Hypothalamus (tissue), 51 donors: ENCODE measurements around the gene LRATD1.

Source experiments
- DNase-seq, 51 donors: peaks; one replicate each; lab custom pipeline; 2025; lab: John Stamatoyannopoulos, UW

The LRATD1 gene

DNA sequence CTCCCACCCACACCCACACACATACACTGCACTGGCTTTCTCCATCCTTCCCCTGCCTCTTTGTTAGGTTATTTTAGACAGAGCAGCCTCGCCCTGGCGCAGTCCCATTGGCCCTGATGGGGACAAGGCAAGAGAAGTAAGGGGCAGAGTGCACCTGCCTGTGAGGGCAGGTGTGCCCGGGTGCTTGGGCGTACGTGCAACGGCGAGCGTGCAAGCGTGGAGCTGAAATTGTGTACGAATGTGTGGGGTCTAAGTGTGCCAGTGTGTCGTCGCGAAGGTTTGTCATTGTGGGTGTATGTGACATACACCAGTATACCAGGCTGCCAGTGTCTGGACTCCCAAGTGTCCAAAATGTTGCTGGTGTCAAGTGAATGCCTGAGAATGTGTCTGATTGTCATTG lies 544 bp downstream of the LRATD1 start:
- peak in 5 of 51 donors; percentile 2 to 35 (median 21) for DNase-seq

DNA sequence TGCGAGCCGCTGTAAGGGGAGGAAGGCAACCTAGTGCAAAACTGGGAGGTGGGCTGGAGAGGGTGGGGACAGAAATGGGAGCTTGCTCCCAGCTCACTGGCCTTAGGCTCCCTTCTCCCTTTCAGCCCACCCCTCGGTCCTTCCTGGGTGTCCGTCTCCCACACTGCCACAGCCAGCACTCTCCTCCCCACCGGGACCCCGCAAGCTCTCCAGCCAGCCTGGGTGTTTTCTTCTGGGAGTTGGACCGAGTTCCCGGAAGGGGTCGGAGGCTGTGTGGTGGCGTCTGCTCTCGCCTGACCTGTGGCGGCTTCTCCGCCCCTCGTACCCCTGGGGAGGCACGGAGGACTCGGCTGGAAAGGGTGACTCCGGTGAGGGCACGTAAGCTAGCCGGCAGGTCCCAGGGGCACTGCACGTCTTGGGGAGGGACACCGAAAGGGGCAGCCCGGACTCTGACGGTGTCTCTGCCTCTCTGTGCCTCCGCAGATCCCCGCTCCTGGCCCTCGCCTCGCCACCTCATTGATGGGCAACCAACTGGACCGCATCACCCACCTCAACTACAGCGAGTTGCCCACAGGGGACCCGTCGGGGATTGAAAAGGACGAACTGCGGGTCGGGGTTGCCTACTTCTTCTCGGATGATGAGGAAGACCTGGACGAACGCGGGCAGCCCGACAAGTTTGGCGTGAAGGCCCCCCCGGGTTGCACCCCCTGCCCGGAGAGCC lies 1.1 kb downstream of the LRATD1 start:
- peak in 9 of 51 donors; percentile 10 to 33 (median 18) for DNase-seq

DNA sequence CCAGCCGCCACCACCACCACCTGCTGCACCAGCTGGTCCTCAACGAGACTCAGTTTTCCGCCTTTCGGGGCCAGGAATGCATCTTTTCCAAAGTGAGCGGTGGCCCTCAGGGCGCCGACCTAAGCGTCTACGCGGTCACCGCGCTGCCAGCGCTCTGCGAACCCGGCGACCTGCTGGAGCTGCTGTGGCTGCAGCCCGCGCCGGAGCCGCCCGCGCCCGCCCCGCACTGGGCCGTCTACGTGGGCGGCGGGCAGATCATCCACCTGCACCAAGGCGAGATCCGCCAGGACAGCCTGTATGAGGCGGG lies 1.6 kb downstream of the LRATD1 start:
- DNase-seq = peak in 2 of 51 donors; percentile 15 to 26

DNA sequence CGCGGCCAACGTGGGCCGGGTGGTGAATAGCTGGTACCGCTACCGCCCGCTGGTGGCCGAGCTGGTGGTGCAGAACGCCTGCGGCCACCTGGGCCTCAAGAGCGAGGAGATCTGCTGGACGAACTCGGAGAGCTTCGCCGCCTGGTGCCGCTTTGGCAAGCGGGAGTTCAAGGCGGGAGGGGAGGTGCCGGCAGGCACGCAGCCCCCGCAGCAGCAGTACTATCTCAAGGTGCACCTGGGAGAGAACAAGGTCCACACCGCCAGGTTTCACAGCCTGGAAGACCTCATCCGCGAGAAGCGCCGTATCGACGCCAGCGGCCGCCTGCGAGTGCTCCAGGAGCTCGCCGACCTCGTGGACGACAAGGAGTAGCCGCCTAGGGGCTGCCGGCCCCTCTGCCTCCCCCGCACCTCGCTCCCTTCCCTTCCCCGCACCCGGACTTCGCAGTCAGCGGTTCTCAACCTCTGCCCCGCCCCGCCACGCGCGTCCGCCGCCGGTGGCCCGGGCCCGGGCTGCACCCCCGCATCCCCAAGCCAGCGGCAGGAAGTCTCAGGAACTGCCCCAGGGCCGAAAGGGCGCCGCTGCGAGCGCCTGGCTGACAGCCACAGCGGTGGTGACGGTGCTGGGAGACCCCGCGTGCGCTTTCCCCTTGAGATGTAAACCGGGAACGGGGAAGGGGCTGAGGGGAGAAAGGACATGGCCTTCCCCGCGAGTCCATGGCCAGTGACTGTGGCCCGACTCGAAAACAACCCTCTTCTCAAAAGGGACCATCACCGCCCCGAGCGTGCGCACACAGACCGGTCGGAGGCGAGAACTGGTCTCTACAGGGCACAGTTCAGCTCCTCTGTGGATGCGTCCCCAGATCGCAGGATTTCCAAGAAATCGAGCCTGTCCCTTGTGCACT lies 2.2 kb downstream of the LRATD1 start:
- peak in 47 of 51 donors; percentile 15 to 76 (median 51) for DNase-seq

DNA sequence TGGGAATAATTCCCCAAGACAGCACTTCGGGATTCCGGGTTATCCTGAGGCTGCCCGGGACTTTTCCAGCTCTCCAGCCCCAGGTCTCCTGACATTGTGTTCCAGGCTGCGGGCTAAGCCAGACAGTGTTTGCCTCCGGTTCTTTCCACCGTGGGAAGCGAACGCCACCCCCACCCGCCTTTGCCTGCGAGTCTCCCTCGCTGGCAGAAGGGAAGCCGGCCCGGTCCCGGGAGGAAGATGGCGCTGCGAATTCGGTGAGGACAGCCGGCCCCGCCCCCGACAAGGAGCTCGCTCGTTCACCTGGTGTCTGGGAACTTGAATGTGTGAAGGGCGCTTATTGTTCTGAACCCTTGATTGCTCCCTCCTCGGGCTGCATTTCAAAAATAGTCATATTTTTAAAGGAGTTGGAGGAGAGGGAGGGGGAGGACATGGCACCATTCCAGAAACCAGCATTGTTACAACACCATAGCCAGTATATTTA lies 2.9 kb downstream of the LRATD1 start:
- DNase-seq = peak in 48 of 51 donors; percentile 11 to 76 (median 50)

DNA sequence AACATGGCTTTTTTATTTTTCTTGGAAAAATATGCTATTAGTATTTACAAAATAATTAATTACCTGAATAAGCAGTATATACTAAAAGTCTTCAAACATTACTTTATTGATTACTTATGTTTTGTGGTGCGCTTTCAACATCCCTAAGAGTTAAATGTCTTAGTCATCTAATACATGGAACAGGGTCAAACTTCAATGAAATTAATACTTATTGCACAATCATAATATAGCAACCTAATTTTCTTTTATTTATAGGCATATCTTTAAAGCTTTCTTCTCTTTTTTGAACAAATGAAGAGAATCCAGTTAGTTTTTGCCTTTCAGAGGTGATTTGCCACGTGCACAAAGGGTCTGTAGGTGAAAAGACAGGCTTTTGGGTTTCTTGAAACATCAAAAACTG lies 6.0 kb downstream of the LRATD1 start:
- no peak for DNase-seq

DNA sequence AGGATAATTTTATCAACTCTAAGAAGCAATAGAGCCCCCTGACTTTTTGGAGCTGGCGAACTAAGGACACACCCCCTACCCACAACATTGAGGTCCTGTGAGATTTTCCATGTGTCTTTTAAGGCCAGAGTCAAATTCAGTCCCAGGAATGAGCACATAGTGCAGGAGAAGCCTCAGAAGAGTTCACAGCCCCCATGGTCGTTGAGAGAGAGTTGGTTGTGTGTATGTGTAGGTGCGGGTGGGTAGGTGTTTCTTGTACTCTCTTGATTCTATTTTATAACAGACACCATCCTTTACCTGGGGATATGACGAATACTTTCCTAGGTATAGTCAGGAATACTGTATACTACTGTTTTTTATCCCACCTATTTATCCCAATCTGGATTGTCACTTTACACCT lies 8.6 kb downstream of the LRATD1 start:
- no peak for DNase-seq

DNA sequence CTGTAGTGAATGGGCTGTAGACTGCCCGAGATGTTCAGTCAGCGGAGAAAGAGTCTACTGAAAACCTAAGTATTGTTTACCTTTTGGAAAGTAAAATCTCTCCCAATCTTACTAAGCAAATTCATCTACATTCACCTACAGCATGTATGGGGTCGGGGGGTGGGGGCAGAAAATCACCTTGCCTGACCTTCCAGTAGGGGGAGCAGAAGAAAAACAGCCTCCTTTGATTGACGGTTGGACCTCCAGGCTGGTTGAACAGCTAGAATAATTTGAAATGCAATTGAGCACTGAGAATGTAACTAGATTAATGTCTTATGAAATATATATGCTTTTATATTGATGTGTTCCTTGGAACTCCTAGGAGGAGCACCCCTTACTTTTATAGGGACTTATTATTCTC lies 10.0 kb downstream of the LRATD1 start:
- no peak for DNase-seq

DNA sequence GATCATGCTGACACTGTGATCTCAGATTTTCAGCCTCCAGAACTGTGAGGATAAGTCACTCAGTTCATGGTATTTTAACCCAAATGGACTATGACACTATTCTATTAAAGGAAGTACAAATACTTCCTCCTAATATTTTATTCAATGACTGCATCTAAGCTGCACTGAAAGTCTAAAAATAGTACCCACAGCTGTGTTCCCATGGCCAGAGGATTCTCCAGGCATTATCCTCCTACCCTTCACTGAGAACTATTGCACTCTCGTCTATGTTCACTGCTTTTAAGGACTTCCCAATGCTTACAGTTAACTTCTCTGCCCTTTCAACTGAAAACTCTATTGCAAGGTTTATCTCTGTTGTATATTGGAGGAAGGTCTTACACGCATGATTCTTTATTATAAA lies 15.2 kb downstream of the LRATD1 start:
- no peak for DNase-seq

DNA sequence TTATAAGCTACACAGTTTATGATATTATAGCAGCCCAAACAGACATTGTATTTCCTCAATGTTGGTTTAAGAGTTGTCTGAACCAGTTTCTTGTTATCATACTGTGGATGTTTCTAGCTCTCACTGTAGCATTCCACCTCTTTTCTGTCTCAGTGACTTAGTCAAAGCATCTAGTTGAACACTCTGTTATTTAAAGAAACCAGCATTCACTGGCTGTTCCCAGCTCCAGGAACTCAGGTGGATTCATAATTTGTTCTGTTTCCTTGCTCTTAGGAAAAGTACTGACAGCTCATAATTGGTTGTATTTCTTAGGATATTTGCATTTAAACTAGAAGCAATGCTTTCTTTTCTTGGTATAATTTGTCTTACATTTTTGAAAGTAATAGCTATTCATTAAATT lies 17.5 kb downstream of the LRATD1 start:
- DNase-seq = peak in 1 of 51 donors; percentile 32

DNA sequence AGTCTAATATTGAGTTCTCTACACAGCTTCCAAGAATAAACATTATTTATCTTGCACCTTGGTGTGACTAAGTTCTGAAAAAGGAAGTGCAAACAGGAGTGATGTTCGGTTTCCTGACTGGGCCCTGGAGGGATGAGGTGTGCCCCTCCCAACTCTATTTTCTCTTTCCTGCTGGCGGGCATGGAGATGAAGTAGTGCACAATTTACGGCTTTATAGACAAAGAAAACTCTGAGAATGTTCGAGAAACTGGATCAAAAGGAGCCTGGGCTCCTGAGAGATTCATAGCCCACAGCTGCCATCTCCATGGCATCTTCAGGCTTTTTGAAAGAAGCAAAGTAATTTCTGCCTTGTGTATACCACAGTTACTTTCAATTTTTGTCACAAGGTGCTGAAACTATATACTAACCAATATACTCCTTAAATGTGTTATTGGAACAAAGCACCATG lies 22.3 kb downstream of the LRATD1 start:
- DNase-seq = no peak

DNA sequence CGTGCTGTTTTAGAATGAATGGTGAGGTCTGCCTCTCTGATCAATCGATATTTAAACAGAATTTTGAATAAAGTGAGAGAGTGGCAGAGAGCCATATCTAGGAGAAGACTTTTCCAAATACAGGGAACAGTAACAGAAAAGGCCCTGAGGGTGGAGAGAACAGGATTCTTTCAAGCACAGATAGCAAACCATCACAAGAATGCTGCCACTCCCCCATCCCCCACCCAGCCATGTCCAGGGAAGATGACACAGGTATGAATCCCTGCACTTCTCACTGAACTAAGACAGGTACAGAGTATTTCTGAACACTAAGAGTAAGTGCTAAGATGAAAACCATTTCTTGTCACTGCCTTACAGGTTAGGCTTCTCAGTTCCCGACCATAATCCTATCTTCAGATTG lies 23.6 kb downstream of the LRATD1 start:
- DNase-seq = no peak

DNA sequence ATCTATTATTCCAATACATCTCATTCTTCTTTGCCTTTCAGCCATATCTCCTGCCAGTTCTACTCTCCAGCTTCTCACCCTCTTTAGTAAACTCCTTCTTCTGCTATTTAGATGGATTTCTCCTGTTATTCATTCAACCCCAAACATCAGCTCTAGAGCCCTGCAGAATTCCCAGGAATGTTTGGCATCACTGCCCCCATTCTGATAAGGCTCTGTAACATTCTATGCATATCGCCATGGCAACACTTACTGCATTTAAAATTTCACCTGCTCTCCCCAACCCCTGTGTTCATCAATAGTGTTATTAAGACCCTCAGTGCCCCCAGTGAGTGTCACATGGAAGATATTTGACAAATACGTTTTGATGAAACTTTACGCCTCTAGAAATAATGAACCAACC lies 28.6 kb downstream of the LRATD1 start:
- DNase-seq = no peak

DNA sequence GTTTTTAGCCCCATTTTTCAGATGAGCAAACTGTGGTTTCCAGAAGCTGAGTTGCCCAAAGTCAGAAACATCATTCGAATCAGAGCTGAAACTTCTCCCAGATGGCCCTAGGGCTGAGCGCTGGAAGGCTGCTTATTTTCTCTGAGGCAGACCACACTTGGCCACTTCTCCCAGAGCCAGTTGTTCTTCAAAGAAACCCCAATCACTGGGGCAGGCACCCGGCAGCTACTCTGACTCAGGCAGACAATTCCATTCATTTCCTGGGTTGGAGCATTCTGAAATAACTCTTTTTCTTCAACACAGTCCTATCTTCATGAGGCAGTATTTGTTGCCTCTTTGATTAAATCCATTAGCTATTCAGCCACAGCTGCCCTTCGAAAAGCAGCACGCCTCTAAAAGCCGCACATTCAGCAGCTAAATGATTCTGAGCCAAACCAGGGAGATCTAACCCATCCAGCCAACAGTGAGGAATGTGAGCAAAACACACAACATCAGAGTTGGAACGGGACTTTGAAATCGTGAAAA lies 40.9 kb downstream of the LRATD1 start:
- peak in 19 of 51 donors; percentile 1 to 63 (median 21) for DNase-seq

DNA sequence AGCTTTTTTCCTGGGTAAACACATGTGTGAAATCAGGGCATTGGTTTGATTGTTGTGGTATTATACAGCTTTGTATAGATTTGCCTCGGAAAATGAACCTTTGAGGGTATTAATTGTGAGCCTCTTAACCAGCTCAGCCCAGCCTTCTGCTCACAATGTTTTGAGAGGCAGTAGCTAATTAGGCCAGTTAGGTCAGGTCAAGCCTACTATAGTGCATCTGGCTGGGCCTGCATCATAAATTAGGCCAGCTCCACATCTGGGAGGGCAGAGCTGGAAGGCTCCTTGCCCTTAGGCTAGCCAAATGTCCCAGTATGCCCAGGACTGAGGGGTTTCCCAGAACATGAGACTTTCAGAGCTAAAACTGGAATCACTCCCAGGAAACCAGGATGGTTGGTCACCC lies 43.0 kb downstream of the LRATD1 start:
- DNase-seq = no peak

DNA sequence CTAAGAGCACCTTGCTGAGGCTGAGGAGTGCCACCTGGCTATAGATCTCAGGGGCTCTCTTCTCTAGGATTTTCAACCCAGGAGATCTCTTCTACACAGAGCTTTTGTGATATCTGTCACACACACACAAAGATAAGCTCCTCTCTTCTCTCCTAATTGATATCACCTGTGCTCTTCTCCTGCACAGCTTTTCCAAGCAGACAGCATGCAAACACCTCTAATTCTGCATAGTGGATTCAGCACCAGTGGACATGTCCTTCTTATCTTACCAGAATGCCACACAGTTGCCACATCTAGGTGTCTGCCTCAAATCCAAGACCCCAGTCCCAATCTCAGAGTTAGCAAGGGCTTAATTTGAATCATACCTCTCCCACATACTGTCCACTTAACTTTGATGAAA lies 43.9 kb downstream of the LRATD1 start:
- DNase-seq = no peak

DNA sequence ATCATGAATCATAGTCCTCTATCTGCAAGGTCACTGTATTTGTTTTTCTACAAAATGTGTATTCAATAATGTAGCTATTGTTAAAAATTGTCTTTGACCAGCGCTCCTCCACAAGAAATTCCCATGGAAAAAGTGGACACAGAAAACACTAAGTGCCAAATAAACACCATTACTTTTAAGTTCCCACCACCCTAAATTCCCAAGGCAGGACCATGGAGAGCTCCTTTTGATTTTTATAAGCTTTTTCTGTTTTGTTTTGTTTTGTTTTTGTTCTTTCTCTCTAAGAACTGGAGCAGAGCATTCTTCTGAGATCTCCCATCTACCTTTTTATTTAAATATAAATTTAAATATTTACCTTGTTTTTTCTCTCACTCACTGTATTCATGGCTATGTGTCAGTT lies 44.5 kb downstream of the LRATD1 start:
- no peak for DNase-seq

DNA sequence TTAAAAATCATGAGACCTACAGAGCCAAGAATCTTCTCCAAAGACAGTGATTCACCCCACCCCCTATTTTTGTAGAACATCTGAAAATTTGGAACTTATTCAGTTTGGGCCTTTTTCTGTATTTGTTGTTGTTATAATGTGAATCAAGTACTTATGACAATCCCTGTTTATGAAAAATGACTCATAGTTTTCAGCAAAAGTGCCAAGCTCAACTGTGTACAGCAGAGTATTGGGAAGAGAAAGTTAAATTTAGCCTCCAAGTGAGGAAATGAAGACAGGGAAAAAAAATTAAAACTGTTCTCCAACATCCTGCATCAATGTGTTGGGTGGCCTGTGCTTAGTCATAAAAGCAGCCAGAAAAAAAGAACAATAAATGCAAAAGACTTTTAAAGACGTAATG lies 46.2 kb downstream of the LRATD1 start:
- peak in 1 of 51 donors; percentile 32 for DNase-seq

DNA sequence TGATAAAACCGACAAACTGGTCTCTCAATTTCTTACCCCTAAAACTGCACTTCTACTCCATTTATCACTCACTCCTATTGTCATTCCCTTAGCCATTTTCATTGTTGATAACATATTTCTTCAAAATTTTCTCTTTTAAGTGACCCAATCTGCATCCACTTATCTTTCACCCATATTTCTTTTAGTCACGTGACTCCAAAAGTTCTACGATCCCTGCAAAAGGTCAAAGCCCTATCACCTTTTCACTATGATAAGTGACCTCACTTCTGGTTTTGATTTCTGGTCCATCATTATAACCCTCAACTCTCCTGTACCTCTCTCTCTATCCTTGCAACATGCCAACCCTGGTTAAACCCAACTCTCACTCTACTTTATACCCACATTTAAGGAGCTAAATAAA lies 49.1 kb downstream of the LRATD1 start:
- DNase-seq = no peak
